Cardiac muscle cell (in vitro differentiated cells and primary cell): ENCODE data around the gene ECM2. TPM values are rescaled to one million over a fixed set of nuclear protein-coding genes. Genes with fewer than 3 reads are reported as not detected.

Experiments used
- DNase-seq, 2 donors: peaks; one replicate each; pipeline versions ENCODE4 v3.0.0 to v3.0.0-alpha.2; 2010 to 2017; ENCODE audit warnings: low read depth in 1 of 2, low spot score in 1 of 2
- H3K27ac ChIP-seq: fragments of 200-600 bp; sonication (generic); 2 replicates; pipeline ENCODE4 v1.5.1; 2016
- H3K27me3 ChIP-seq: fragments of 200-600 bp; sonication (generic); 2 replicates; pipeline ENCODE4 v1.6.0; 2016; ENCODE audit warnings: control low read depth
- H3K36me3 ChIP-seq: fragments of 200-600 bp; sonication (generic); 2 replicates; pipeline ENCODE4 v1.5.1; 2016; ENCODE audit warnings: control low read depth
- H3K4me1 ChIP-seq: fragments of 200-600 bp; sonication (generic); 2 replicates; pipeline ENCODE4 v1.8.1; 2017; ENCODE audit warnings: low read depth, mild to moderate bottlenecking, mixed run types
- H3K4me3 ChIP-seq: fragments of 200-600 bp; sonication (generic); 2 replicates; pipeline ENCODE4 v1.5.1; 2016; ENCODE audit warnings: mild to moderate bottlenecking
- H3K9me3 ChIP-seq: fragments of 200-600 bp; sonication (generic); 2 replicates; pipeline ENCODE4 v1.5.1; 2017; ENCODE audit warnings: low read depth, mild to moderate bottlenecking, control low read depth
- CTCF ChIP-seq: IDR thresholded peaks from 2 replicates; pipeline ENCODE4 v1.5.1; 2012; ENCODE audit warnings: low read depth, mild to moderate bottlenecking, low read length
- polyA plus RNA-seq: library from polyadenylated mRNA; unstranded; fragments of >200 nt; fragmentation: Nextera tagmentation; extraction: Ambion mirVana; gene quantifications from 2 replicates; pipeline ENCODE4 v1.2.1, GENCODE V29; 2016
- total RNA-seq: library from RNA; depleted of rRNA; stranded (reverse); fragments of >200 nt; gene quantifications from 2 replicates; pipeline ENCODE4 v1.2.3, GENCODE V29; 2016

Gene ECM2
- total and polyA plus RNA-seq, 2 experiments from 2014 or later = not detected

- Histone ChIP-seq H3K4me1 (peaks cover 10% of the 10 kb centered on the region), H3K9me3 (no peaks in the 10 kb centered on the region), H3K27ac (no peak overlapping the region), H3K27me3 (no peaks in the 10 kb centered on the region), H3K36me3 (no peaks in the 10 kb centered on the region), H3K4me3 (no peak overlapping the region)
- DNase-seq = peak in 1 of 2 donors; percentile 25
- TF ChIP-seq CTCF = no peak
Observed at GRCh38 chr9:92504881-92505280, 30.9 kb downstream of the ECM2 start.

- Histone ChIP-seq H3K27ac (no peak overlapping the region), H3K4me3 (no peak overlapping the region), H3K9me3 (no peaks in the 10 kb centered on the region), H3K27me3 (no peaks in the 10 kb centered on the region), H3K4me1 (peaks cover 6% of the 10 kb centered on the region), H3K36me3 (no peaks in the 10 kb centered on the region)
- DNase-seq = no peak
- no peak for TF ChIP-seq CTCF
Observed at GRCh38 chr9:92503156-92503555, 32.6 kb downstream of the ECM2 start.

GRCh38 chr9:92501671-92502393 is 34.0 kb downstream of the ECM2 start:
- H3K27me3 ChIP-seq = no peaks in the 10 kb centered on the region
- no peak overlapping the region for H3K4me3 ChIP-seq
- H3K9me3 ChIP-seq = no peaks in the 10 kb centered on the region
- no peaks in the 10 kb centered on the region for H3K4me1 ChIP-seq
- DNase-seq = peak; percentile 44 to 71
- H3K36me3 ChIP-seq = no peaks in the 10 kb centered on the region
- peak; percentile 62 for TF ChIP-seq CTCF
- H3K27ac ChIP-seq = no peak overlapping the region

GRCh38 chr9:92500725-92501124 is 35.1 kb downstream of the ECM2 start:
- no peaks in the 10 kb centered on the region for H3K27me3 ChIP-seq
- no peaks in the 10 kb centered on the region for H3K36me3 ChIP-seq
- no peak overlapping the region for H3K4me3 ChIP-seq
- H3K27ac ChIP-seq = no peak overlapping the region
- H3K4me1 ChIP-seq = no peaks in the 10 kb centered on the region
- TF ChIP-seq CTCF = no peak
- no peak for DNase-seq
- no peaks in the 10 kb centered on the region for H3K9me3 ChIP-seq

GRCh38 chr9:92499701-92500100 is 36.1 kb downstream of the ECM2 start:
- Histone ChIP-seq H3K27ac (no peak overlapping the region), H3K4me1 (no peaks in the 10 kb centered on the region), H3K4me3 (no peak overlapping the region), H3K36me3 (no peaks in the 10 kb centered on the region), H3K27me3 (no peaks in the 10 kb centered on the region), H3K9me3 (no peaks in the 10 kb centered on the region)
- TF ChIP-seq CTCF = no peak
- DNase-seq = no peak
